SK-N-SH treated with all-trans-retinoic acid at 6 μM for 48 hours (cell line): ENCODE measurements around the gene RNF213.

Experiments
- ATAC-seq: fragments of 200-7000 bp; cut with Tn5 transposase; 3 replicates; pipeline ENCODE4 v1.9.1; 2020; ENCODE audit warnings: mild to moderate bottlenecking, moderate library complexity
- ARNTL ChIP-seq: fragments of 450-650 bp; formaldehyde crosslinking; IDR thresholded peaks from 2 replicates; pipeline ENCODE4 v1.5.0; 2020; ENCODE audit warnings: low read depth, mild to moderate bottlenecking, moderate library complexity, borderline replicate concordance
- BACH2 ChIP-seq: fragments of 250-450 bp; sonication (Bioruptor Pico); IDR thresholded peaks from 2 replicates; pipeline ENCODE4 v1.9.0; 2021; ENCODE audit warnings: mild to moderate bottlenecking, borderline replicate concordance
- CREB5 ChIP-seq: fragments of 250-450 bp; sonication (Bioruptor Pico); IDR thresholded peaks from 2 replicates; pipeline ENCODE4 v1.5.1; 2020; ENCODE audit warnings: low read depth, mild to moderate bottlenecking, moderate library complexity
- CSDC2 ChIP-seq: fragments of 250-450 bp; sonication (Bioruptor Pico); IDR thresholded peaks from 2 replicates; pipeline ENCODE4 v1.5.0; 2020; ENCODE audit warnings: mild to moderate bottlenecking, moderate library complexity
- ESRRG ChIP-seq: fragments of 250-450 bp; sonication (Bioruptor Pico); IDR thresholded peaks from 2 replicates; pipeline ENCODE4 v1.6.1; 2021; ENCODE audit warnings: mild to moderate bottlenecking
- ISL1 ChIP-seq: fragments of 250-450 bp; sonication (Bioruptor Pico); IDR thresholded peaks from 2 replicates; pipeline ENCODE4 v2.1.2; 2022; ENCODE audit warnings: mild to moderate bottlenecking, moderate library complexity
- OSR1 ChIP-seq: fragments of 250-450 bp; sonication (Bioruptor Pico); IDR thresholded peaks from 2 replicates; pipeline ENCODE4 v1.8.0; 2022; ENCODE audit warnings: moderate library complexity, mild to moderate bottlenecking, inconsistent platforms
- PATZ1 ChIP-seq: fragments of 250-450 bp; sonication (Bioruptor Pico); IDR thresholded peaks from 2 replicates; pipeline ENCODE4 v1.8.0; 2020; ENCODE audit warnings: mild to moderate bottlenecking, moderate library complexity, borderline replicate concordance
- POU6F1 ChIP-seq: fragments of 250-450 bp; sonication (Bioruptor Pico); IDR thresholded peaks from 2 replicates; pipeline ENCODE4 v1.8.0; 2021; ENCODE audit warnings: low read depth, mild to moderate bottlenecking, moderate library complexity, borderline replicate concordance
- RARB ChIP-seq: fragments of 250-450 bp; sonication (Bioruptor Pico); IDR thresholded peaks from 2 replicates; pipeline ENCODE4 v1.8.0; 2021; ENCODE audit warnings: mild to moderate bottlenecking, moderate library complexity
- SNAI2 ChIP-seq: fragments of 250-450 bp; sonication (Bioruptor Pico); IDR thresholded peaks from 2 replicates; pipeline ENCODE4 v1.5.0; 2020; ENCODE audit warnings: mild to moderate bottlenecking, moderate library complexity
- TCF4 ChIP-seq: fragments of 250-450 bp; sonication (Bioruptor Pico); IDR thresholded peaks from 2 replicates; pipeline ENCODE4 v1.8.0; 2021; ENCODE audit warnings: mild to moderate bottlenecking, moderate library complexity, borderline replicate concordance
- TOX ChIP-seq: fragments of 250-450 bp; sonication (Bioruptor Pico); IDR thresholded peaks from 2 replicates; pipeline ENCODE4 v1.8.0; 2021; ENCODE audit warnings: mild to moderate bottlenecking, moderate library complexity, borderline replicate concordance
- ZC3H10 ChIP-seq: fragments of 250-450 bp; sonication (Bioruptor Pico); IDR thresholded peaks from 2 replicates; pipeline ENCODE4 v1.5.1; 2021; ENCODE audit warnings: mild to moderate bottlenecking, moderate library complexity
- ZFP3 ChIP-seq: fragments of 250-450 bp; sonication (Bioruptor Pico); IDR thresholded peaks from 2 replicates; pipeline ENCODE4 v1.5.0; 2020; ENCODE audit warnings: mild to moderate bottlenecking, moderate library complexity
- ZFP30 ChIP-seq: fragments of 450-650 bp; formaldehyde crosslinking; IDR thresholded peaks from 2 replicates; pipeline ENCODE4 v1.5.0; 2022; ENCODE audit warnings: mild to moderate bottlenecking, moderate library complexity
- ZNF70 ChIP-seq: fragments of 450-650 bp; formaldehyde crosslinking; IDR thresholded peaks from 2 replicates; pipeline ENCODE4 v1.5.0; 2020; ENCODE audit warnings: mild to moderate bottlenecking, moderate library complexity
- ZNF8 ChIP-seq: fragments of 450-650 bp; formaldehyde crosslinking; IDR thresholded peaks from 2 replicates; pipeline ENCODE4 v1.5.0; 2020; ENCODE audit warnings: mild to moderate bottlenecking, moderate library complexity
- TF ChIP-seq, protein P1 (sequence below): fragments of 250-450 bp; sonication (Bioruptor Pico); IDR thresholded peaks from 2 replicates; pipeline ENCODE4 v1.5.0; 2020; ENCODE audit warnings: mild to moderate bottlenecking, moderate library complexity

Gene RNF213

GRCh38 chr17:80416260-80416939 lies 155.7 kb downstream of the RNF213 start:
- no peak for TF ChIP-seq ZNF8 (CRISPR knock-in tag)
- TF ChIP-seq, protein P1, sequence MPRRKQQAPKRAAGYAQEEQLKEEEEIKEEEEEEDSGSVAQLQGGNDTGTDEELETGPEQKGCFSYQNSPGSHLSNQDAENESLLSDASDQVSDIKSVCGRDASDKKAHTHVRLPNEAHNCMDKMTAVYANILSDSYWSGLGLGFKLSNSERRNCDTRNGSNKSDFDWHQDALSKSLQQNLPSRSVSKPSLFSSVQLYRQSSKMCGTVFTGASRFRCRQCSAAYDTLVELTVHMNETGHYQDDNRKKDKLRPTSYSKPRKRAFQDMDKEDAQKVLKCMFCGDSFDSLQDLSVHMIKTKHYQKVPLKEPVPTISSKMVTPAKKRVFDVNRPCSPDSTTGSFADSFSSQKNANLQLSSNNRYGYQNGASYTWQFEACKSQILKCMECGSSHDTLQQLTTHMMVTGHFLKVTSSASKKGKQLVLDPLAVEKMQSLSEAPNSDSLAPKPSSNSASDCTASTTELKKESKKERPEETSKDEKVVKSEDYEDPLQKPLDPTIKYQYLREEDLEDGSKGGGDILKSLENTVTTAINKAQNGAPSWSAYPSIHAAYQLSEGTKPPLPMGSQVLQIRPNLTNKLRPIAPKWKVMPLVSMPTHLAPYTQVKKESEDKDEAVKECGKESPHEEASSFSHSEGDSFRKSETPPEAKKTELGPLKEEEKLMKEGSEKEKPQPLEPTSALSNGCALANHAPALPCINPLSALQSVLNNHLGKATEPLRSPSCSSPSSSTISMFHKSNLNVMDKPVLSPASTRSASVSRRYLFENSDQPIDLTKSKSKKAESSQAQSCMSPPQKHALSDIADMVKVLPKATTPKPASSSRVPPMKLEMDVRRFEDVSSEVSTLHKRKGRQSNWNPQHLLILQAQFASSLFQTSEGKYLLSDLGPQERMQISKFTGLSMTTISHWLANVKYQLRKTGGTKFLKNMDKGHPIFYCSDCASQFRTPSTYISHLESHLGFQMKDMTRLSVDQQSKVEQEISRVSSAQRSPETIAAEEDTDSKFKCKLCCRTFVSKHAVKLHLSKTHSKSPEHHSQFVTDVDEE (CRISPR knock-in tag), result no peak
- TF ChIP-seq SNAI2 (CRISPR knock-in tag), result no peak
- no peak for TF ChIP-seq RARB (CRISPR knock-in tag)
- ATAC-seq, result no peak

GRCh38 chr17:80416940-80417293 lies 156.3 kb downstream of the RNF213 start:
- no peak for ATAC-seq
- TF ChIP-seq TOX (CRISPR knock-in tag) (no peak), ZC3H10 (CRISPR knock-in tag) (no peak), CSDC2 (CRISPR knock-in tag) (no peak), ZFP3 (CRISPR knock-in tag) (no peak), ESRRG (CRISPR knock-in tag) (no peak), CREB5 (no peak), TCF4 (no peak), SNAI2 (CRISPR knock-in tag) (no peak), OSR1 (CRISPR knock-in tag) (no peak), ISL1 (CRISPR knock-in tag) (no peak)

GRCh38 chr17:80418589-80418988 lies 157.9 kb downstream of the RNF213 start:
- no peak for ATAC-seq
- no peak for TF ChIP-seq PATZ1 (CRISPR knock-in tag)
- no peak for TF ChIP-seq TCF4
- no peak for TF ChIP-seq ARNTL (CRISPR knock-in tag)
- TF ChIP-seq ZFP3 (CRISPR knock-in tag), result no peak
- no peak for TF ChIP-seq ZNF70 (CRISPR knock-in tag)
- TF ChIP-seq, all 23 proteins: peak for 0

DNA sequence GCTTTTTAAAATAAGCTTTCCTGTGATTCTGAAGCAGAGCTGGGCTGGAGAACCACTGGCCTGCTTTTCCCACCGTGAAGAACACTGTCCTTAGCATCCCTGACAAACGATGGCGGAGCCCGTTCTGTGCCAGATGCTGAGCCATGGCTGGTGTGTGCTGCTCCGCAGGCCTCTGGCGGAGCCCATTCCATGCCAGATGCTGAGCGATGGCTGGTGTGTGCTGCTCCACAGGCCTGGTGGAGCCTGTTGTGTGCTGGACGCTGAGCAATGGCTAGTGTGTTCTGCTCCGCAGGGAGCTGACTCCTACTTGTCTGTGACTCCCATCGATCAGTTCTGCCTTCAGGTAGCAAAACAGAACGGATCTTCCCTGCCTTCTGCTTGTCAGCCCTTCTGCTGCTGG lies 158.6 kb downstream of the RNF213 start:
- TF ChIP-seq ISL1 (CRISPR knock-in tag) (no peak), CSDC2 (CRISPR knock-in tag) (no peak)
- ATAC-seq, result no peak

DNA sequence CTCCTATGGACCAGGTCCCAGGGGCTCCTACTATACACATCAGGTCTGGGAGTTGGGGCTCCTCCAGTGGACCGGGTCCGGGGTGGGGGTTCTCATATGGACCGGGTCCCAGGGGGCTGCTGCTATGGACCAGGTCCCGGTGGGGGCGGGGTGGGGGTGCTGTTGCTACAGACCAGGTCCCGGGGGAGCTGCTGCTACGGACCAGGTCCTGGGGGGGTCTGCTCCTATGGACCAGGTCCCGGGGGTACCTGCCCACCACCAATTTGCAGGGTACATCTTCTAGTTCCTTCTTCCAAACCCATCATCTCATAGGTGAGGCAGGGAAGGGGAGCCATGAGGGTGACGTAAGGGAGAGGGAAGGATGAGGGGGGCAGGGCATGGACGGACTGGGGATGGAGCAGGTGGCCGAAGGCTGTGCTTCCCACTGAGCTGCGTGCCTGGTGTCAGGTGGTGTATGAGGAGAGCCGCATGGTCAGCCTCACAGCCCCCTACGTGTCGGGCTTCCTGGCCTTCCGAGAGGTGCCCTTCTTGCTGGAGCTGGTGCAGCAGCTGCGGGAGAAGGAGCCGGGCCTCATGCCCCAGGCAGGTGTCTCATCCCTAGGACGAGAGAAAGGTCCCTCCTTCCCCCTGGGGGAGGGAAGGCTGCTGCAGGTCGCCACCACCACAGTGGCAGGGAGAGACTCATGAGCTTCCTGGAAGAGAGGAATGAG lies 160.9 kb downstream of the RNF213 start:
- no peak for ATAC-seq
- no peak for TF ChIP-seq SNAI2 (CRISPR knock-in tag)
- TF ChIP-seq TCF4, result no peak
- TF ChIP-seq BACH2, result no peak
- TF ChIP-seq PATZ1 (CRISPR knock-in tag), result no peak
- TF ChIP-seq POU6F1 (CRISPR knock-in tag), result no peak
- TF ChIP-seq ZFP3 (CRISPR knock-in tag), result no peak
- TF ChIP-seq, protein P1 (CRISPR knock-in tag), result no peak
- TF ChIP-seq OSR1 (CRISPR knock-in tag), result no peak
- TF ChIP-seq ZFP30, result no peak
